OCI-LY3 (cell line): ENCODE results near the gene PDCD11.

ENCODE experiments used
- H2AFZ ChIP-seq: fragments of 200-600, 300-600 bp; shearing (Covaris generic); 2 replicates; pipeline ENCODE4 v1.6.0; 2014; ENCODE audit warnings: antibody characterized with exemption, low read depth, low read length
- H3K27ac ChIP-seq: fragments of 200-600, 300-600 bp; sonication (generic); 2 replicates; pipeline ENCODE4 v1.5.1; 2014; ENCODE audit warnings: mild to moderate bottlenecking, low read length, moderate library complexity, mixed read lengths
- H3K27me3 ChIP-seq: fragments of 200-600, 300-600 bp; sonication (generic); 2 replicates; pipeline ENCODE4 v1.6.1; 2014; ENCODE audit warnings: low read depth, low read length, mixed read lengths
- H3K36me3 ChIP-seq: fragments of 200-600, 300-600 bp; sonication (generic); replicated peaks from 2 replicates; pipeline ENCODE3; 2014; ENCODE audit warnings: low read depth, low read length, mixed read lengths
- H3K4me1 ChIP-seq: fragments of 300-600, 200-600 bp; sonication (generic); 2 replicates; pipeline ENCODE4 v1.6.1; 2014; ENCODE audit warnings: low read length, mixed read lengths
- H3K4me2 ChIP-seq: fragments of 200-600, 300-600 bp; sonication (generic); 2 replicates; pipeline ENCODE4 v1.6.1; 2014; ENCODE audit warnings: low read length, mixed read lengths
- H3K4me3 ChIP-seq: fragments of 300-600, 200-600 bp; sonication (generic); 2 replicates; pipeline ENCODE4 v1.5.1; 2014; ENCODE audit warnings: antibody characterized with exemption, mild to moderate bottlenecking, low read length, moderate library complexity
- H3K79me2 ChIP-seq: fragments of 300-600, 200-600 bp; shearing (Covaris generic); 2 replicates; pipeline ENCODE4 v1.6.1; 2014; ENCODE audit warnings: mild to moderate bottlenecking, low read length, mixed read lengths
- H3K9ac ChIP-seq: fragments of 300-600, 200-600 bp; shearing (Covaris generic); 2 replicates; pipeline ENCODE4 v1.6.0; 2014; ENCODE audit warnings: mild to moderate bottlenecking, low read length, moderate library complexity
- H3K9me3 ChIP-seq: fragments of 200-600, 300-600 bp; shearing (Covaris generic); 2 replicates; pipeline ENCODE4 v1.6.1; 2014; ENCODE audit warnings: low read length, mixed read lengths; ENCODE audit not compliant: insufficient read depth
- H4K20me1 ChIP-seq: fragments of 200-600, 300-600 bp; sonication (generic); 2 replicates; pipeline ENCODE4 v1.6.1; 2016; ENCODE audit warnings: low read length, mixed read lengths; ENCODE audit not compliant: insufficient read depth
- EZH2phosphoT487 ChIP-seq: fragments of 200-600 bp; shearing (Covaris generic); IDR thresholded peaks from 2 replicates; pipeline ENCODE4 v1.6.1; 2018; ENCODE audit warnings: antibody characterized with exemption, mixed run types, low read depth
- TF ChIP-seq, protein P1 (sequence below): fragments of 200-600, 300-600 bp; sonication (generic); IDR thresholded peaks from 2 replicates; pipeline ENCODE4 v1.5.1; 2014; ENCODE audit warnings: antibody characterized with exemption, low read length, low read depth

PDCD11 gene

GRCh38 chr10:103394180-103394579 is 2.2 kb upstream of the PDCD11 start:
- Histone ChIP-seq H2AFZ (no peak overlapping the region), H3K4me3 (no peak overlapping the region), H3K36me3 (peaks cover 10% of the 10 kb centered on the region), H3K9me3 (no peaks in the 10 kb centered on the region), H3K27me3 (no peaks in the 10 kb centered on the region), H3K4me1 (peaks cover 14% of the 10 kb centered on the region), H3K79me2 (peaks cover 62% of the 10 kb centered on the region), H3K27ac (no peak overlapping the region), H4K20me1 (no peaks in the 10 kb centered on the region), H3K4me2 (no peak overlapping the region), H3K9ac (no peak overlapping the region)
- TF ChIP-seq, protein P1, sequence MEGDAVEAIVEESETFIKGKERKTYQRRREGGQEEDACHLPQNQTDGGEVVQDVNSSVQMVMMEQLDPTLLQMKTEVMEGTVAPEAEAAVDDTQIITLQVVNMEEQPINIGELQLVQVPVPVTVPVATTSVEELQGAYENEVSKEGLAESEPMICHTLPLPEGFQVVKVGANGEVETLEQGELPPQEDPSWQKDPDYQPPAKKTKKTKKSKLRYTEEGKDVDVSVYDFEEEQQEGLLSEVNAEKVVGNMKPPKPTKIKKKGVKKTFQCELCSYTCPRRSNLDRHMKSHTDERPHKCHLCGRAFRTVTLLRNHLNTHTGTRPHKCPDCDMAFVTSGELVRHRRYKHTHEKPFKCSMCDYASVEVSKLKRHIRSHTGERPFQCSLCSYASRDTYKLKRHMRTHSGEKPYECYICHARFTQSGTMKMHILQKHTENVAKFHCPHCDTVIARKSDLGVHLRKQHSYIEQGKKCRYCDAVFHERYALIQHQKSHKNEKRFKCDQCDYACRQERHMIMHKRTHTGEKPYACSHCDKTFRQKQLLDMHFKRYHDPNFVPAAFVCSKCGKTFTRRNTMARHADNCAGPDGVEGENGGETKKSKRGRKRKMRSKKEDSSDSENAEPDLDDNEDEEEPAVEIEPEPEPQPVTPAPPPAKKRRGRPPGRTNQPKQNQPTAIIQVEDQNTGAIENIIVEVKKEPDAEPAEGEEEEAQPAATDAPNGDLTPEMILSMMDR: no peak
- TF ChIP-seq EZH2phosphoT487: no peak

DNA sequence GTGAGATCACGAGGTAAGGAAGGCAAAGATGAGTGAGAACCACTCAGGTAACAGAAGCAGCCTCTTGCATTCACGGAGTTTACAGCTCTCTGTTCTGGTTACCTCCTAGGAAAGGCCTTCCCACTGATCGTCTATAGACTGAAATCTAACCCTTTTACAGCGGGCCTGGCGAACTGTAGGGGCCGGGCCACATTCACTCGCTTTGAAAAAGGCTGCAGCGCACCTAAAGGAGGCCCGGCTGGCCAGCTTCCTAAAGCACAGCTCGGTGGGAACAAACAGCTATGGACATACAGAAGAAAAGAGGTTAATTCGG is 716 bp upstream of the PDCD11 start:
- Histone ChIP-seq H4K20me1 (no peaks in the 10 kb centered on the region), H3K4me2 (peak overlapping the region; percentile 86), H3K27ac (peak overlapping the region; percentile 37), H3K36me3 (peaks cover 13% of the 10 kb centered on the region), H3K4me1 (peaks cover 14% of the 10 kb centered on the region), H3K4me3 (peak overlapping the region; percentile 99), H3K79me2 (peaks cover 66% of the 10 kb centered on the region), H2AFZ (no peak overlapping the region), H3K9me3 (no peaks in the 10 kb centered on the region), H3K9ac (peak overlapping the region; percentile 79), H3K27me3 (no peaks in the 10 kb centered on the region)
- no peak for TF ChIP-seq EZH2phosphoT487
- TF ChIP-seq, protein P1: no peak

DNA sequence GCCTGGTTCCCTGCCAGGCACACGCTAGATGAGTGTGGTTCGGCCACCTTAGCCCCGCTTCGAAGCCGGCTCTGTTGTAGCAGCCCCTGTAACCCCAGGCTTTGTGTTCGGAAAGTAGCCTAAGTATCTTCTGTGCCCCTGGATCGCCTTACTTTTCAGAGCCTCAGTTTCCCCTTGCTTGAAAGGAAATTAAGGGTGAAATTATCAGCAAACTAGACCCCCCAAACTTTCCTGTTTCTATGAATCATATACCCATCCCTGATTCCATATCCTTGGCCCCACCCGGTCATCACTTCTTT is 312 bp downstream of the PDCD11 start:
- peak overlapping the region; percentile 99 for H3K4me3 ChIP-seq
- H3K27me3 ChIP-seq: no peaks in the 10 kb centered on the region
- peak overlapping the region; percentile 26; the same call in 1 of the 2 replicates for H3K27ac ChIP-seq
- H4K20me1 ChIP-seq: no peaks in the 10 kb centered on the region
- no peaks in the 10 kb centered on the region for H3K9me3 ChIP-seq
- H3K4me1 ChIP-seq: peaks cover 14% of the 10 kb centered on the region
- H3K36me3 ChIP-seq: peaks cover 13% of the 10 kb centered on the region
- H3K9ac ChIP-seq: peak overlapping the region; percentile 78
- peak overlapping the region; percentile 88 for H3K4me2 ChIP-seq
- peaks cover 66% of the 10 kb centered on the region for H3K79me2 ChIP-seq
- peak overlapping the region; percentile 51; the same call in 1 of the 2 replicates for H2AFZ ChIP-seq
- TF ChIP-seq, protein P1: no peak
- TF ChIP-seq EZH2phosphoT487: no peak

- Histone ChIP-seq H3K79me2 (peaks cover 66% of the 10 kb centered on the region), H3K27me3 (no peaks in the 10 kb centered on the region), H3K36me3 (peaks cover 13% of the 10 kb centered on the region), H3K9ac (peak overlapping the region; percentile 78), H3K27ac (peak overlapping the region; percentile 26; the same call in 1 of the 2 replicates), H3K4me3 (peak overlapping the region; percentile 99), H3K4me2 (peak overlapping the region; percentile 88), H3K9me3 (no peaks in the 10 kb centered on the region), H2AFZ (0 out of 2 replicates have a peak overlapping the region, but pooled peaks have one; percentile 51), H4K20me1 (no peaks in the 10 kb centered on the region), H3K4me1 (peaks cover 14% of the 10 kb centered on the region)
- no peak for TF ChIP-seq EZH2phosphoT487
- TF ChIP-seq, protein P1: no peak
Measured at GRCh38 chr10:103397191-103397825, 882 bp downstream of the PDCD11 start.
